PC-3 (cell line): Measurements from ENCODE around the gene FBXO44. TPM values are rescaled to one million over a fixed set of nuclear protein-coding genes. Genes with fewer than 3 reads are reported as not detected.

Source experiments
- ATAC-seq: fragments of 200-7000 bp; cut with Tn5 transposase; 2 replicates; pipeline ENCODE4 v1.9.1; 2020; ENCODE audit warnings: mild to moderate bottlenecking, moderate library complexity
- BruUV-seq: library from RNA; stranded (reverse); fragments of 400-500 nt; replicated peaks from 2 replicates; lab custom pipeline; 2021; lab: Mats Ljungman, UMichigan
- CTCF ChIA-PET: fragments of 300-600 bp; sonication (Branson Sonifier 250); formaldehyde crosslinking; loops from one replicate; lab custom pipeline; 2022; ENCODE audit warnings: antibody characterized with exemption; lab: Charles Lee
- POLR2A ChIA-PET: fragments of 300-600 bp; sonication (Branson Sonifier 250); formaldehyde crosslinking; loops from one replicate; lab custom pipeline; 2022; ENCODE audit warnings: antibody characterized with exemption; ENCODE audit not compliant: unreplicated experiment; lab: Charles Lee
- DNase-seq: peaks from one replicate; pipeline ENCODE4 v3.0.0-alpha.2; 2015
- H2AFZ ChIP-seq: fragments of 300-600 bp; sonication (generic); 2 replicates; pipeline ENCODE4 v1.6.0; 2016; ENCODE audit warnings: antibody characterized with exemption, low read length
- H3F3A ChIP-seq: fragments of 300-600 bp; sonication (generic); one replicate; pipeline ENCODE4 v1.6.0; 2017; ENCODE audit warnings: antibody characterized with exemption, low read length, control low read depth, mild to moderate bottlenecking; ENCODE audit not compliant: unreplicated experiment
- H3K27ac ChIP-seq: fragments of 300-600 bp; sonication (generic); 2 replicates; pipeline ENCODE4 v1.5.1; 2016; ENCODE audit warnings: mild to moderate bottlenecking, low read length
- H3K27me3 ChIP-seq: fragments of 300-600 bp; sonication (generic); 2 replicates; pipeline ENCODE4 v1.6.1; 2016; ENCODE audit warnings: low read length, mixed read lengths
- H3K36me3 ChIP-seq: fragments of 300-600 bp; sonication (generic); 2 replicates; pipeline ENCODE4 v1.6.1; 2016; ENCODE audit warnings: low read depth, mixed run types, low read length, mixed read lengths
- H3K4me1 ChIP-seq: fragments of 300-600 bp; sonication (generic); 2 replicates; pipeline ENCODE4 v1.5.1; 2016; ENCODE audit warnings: low read length; ENCODE audit not compliant: insufficient read depth
- H3K4me2 ChIP-seq: fragments of 300-600 bp; sonication (generic); 2 replicates; pipeline ENCODE4 v1.6.0; 2016; ENCODE audit warnings: low read length
- H3K4me3 ChIP-seq: fragments of 300-600 bp; sonication (generic); 2 replicates; pipeline ENCODE4 v1.5.1; 2016; ENCODE audit warnings: mild to moderate bottlenecking, low read length, mixed read lengths
- H3K79me2 ChIP-seq: fragments of 300-600 bp; sonication (generic); 2 replicates; pipeline ENCODE4 v1.6.1; 2017; ENCODE audit warnings: low read length, mixed read lengths
- H3K9ac ChIP-seq: fragments of 300-600 bp; sonication (generic); 2 replicates; pipeline ENCODE4 v1.6.0; 2016; ENCODE audit warnings: mild to moderate bottlenecking, low read length
- H3K9me2 ChIP-seq: fragments of 300-600 bp; sonication (generic); replicated peaks from 2 replicates; pipeline ENCODE4 v1.6.1; 2016; ENCODE audit warnings: mixed run types, low read length, mixed read lengths
- H3K9me3 ChIP-seq: fragments of 300-600 bp; sonication (generic); 2 replicates; pipeline ENCODE4 v1.6.1; 2016; ENCODE audit warnings: low read length, mixed read lengths
- H4K20me1 ChIP-seq: fragments of 300-600 bp; sonication (generic); 2 replicates; pipeline ENCODE4 v1.6.1; 2016; ENCODE audit warnings: low read length, mixed read lengths
- EZH2 ChIP-seq: fragments of 300-600 bp; sonication (generic); IDR thresholded peaks from one replicate; pipeline ENCODE4 v1.6.1; 2017; ENCODE audit warnings: antibody characterized with exemption, mild to moderate bottlenecking, low read length; ENCODE audit not compliant: unreplicated experiment
- EZH2phosphoT487 ChIP-seq: fragments of 300-600 bp; sonication (generic); IDR thresholded peaks from 2 replicates; pipeline ENCODE4 v1.6.1; 2018; ENCODE audit warnings: mild to moderate bottlenecking, antibody characterized with exemption, low read length, borderline replicate concordance
- intact Hi-C: fragments of 100-400 bp; cut with micrococcal nuclease; formaldehyde crosslinking; loops from 2 replicates; pipeline ENCODE4 v1.9.0; 2023
- total RNA-seq: library from RNA; depleted of rRNA; stranded (reverse); fragments of >200 nt; gene quantifications from 2 replicates; pipeline ENCODE4 v1.2.3, GENCODE V29; 2014
- TF ChIP-seq, protein P1 (sequence below): fragments of 300-600 bp; sonication (generic); conservative IDR thresholded peaks from 2 replicates; pipeline ENCODE4 v1.5.1; 2017; ENCODE audit warnings: antibody characterized with exemption, low read depth, mild to moderate bottlenecking, low read length

The FBXO44 gene
- total RNA-seq, 1 experiment from 2014 or later, result 23.5 TPM

DNA sequence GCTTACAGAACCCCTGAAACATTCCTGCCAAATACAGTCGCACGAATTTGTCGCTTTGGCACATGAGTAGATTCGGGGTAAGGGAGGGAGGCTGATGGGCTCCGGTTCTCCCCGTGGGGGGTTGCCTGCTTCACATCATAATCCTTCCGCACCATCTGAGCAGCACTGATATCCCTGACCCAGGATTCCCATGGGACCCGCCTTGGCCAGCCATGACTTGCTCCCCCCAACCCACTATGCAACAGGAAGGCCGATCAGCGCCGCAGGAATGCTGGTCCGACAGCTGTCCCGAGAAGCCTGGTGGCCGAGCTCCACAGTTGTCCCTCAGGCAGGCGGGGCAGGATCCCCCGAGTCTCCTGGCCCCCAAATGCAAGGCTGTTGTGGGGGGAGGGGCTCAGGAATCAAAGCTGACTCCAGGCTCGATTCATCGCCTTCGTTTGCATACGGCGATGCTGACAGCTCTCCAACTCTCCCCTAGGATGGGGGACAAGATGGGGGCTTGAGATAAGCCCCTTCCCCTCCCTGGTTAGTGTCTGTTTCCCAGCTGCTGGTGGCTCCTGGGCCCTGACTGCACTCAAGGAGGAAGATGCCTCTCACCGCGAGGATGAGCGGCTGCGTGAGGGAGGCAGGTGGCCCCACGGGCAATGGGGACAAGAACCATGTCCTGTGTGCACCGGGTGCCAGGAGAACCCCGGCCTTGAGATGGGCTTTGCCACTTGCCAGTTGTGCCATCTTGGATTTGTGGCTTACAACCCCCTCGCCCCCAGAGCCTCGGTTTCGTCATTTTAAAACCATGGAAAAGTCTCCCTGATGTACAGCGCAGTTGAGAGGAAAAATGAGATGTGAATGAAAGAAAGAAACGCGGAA, 46.2 kb downstream of the FBXO44 start:
- no peaks in the 10 kb centered on the region for H3F3A ChIP-seq
- no TSS peak for BruUV-seq
- H3K9me3 ChIP-seq, result no peaks in the 10 kb centered on the region
- H3K79me2 ChIP-seq, result no peaks in the 10 kb centered on the region
- intact Hi-C loops, result no loop called here
- no peaks in the 10 kb centered on the region for H3K9me2 ChIP-seq
- H4K20me1 ChIP-seq, result no peaks in the 10 kb centered on the region
- ChIA-PET CTCF (no interaction called here), POLR2A (no interaction called here)
- H3K4me3 ChIP-seq, result no peak overlapping the region
- no peak overlapping the region for H3K4me2 ChIP-seq
- DNase-seq (no peak), ATAC-seq (no peak)
- no peak overlapping the region for H3K27ac ChIP-seq
- H3K36me3 ChIP-seq, result no peaks in the 10 kb centered on the region
- no peak overlapping the region for H2AFZ ChIP-seq
- peaks cover 7% of the 10 kb centered on the region; the same call in 1 of the 2 replicates for H3K27me3 ChIP-seq
- TF ChIP-seq EZH2phosphoT487 (no peak), EZH2 (no peak)
- TF ChIP-seq, protein P1, sequence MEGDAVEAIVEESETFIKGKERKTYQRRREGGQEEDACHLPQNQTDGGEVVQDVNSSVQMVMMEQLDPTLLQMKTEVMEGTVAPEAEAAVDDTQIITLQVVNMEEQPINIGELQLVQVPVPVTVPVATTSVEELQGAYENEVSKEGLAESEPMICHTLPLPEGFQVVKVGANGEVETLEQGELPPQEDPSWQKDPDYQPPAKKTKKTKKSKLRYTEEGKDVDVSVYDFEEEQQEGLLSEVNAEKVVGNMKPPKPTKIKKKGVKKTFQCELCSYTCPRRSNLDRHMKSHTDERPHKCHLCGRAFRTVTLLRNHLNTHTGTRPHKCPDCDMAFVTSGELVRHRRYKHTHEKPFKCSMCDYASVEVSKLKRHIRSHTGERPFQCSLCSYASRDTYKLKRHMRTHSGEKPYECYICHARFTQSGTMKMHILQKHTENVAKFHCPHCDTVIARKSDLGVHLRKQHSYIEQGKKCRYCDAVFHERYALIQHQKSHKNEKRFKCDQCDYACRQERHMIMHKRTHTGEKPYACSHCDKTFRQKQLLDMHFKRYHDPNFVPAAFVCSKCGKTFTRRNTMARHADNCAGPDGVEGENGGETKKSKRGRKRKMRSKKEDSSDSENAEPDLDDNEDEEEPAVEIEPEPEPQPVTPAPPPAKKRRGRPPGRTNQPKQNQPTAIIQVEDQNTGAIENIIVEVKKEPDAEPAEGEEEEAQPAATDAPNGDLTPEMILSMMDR, result no peak
- H3K9ac ChIP-seq, result no peak overlapping the region
- no peaks in the 10 kb centered on the region for H3K4me1 ChIP-seq

- no peak for ATAC-seq
- intact Hi-C loops, result no loop called here
- H3K9me3 ChIP-seq, result no peaks in the 10 kb centered on the region
- H3K36me3 ChIP-seq, result no peaks in the 10 kb centered on the region
- H3K4me1 ChIP-seq, result no peaks in the 10 kb centered on the region
- no peak overlapping the region for H3K4me3 ChIP-seq
- H3K27ac ChIP-seq, result no peak overlapping the region
- H2AFZ ChIP-seq, result no peak overlapping the region
- no peaks in the 10 kb centered on the region for H3F3A ChIP-seq
- no peaks in the 10 kb centered on the region for H3K9me2 ChIP-seq
- no TSS peak for BruUV-seq
- H3K4me2 ChIP-seq, result no peak overlapping the region
- peaks cover 7% of the 10 kb centered on the region; the same call in 1 of the 2 replicates for H3K27me3 ChIP-seq
- H3K79me2 ChIP-seq, result no peaks in the 10 kb centered on the region
- ChIA-PET POLR2A (no interaction called here), CTCF (no interaction called here)
- H3K9ac ChIP-seq, result no peak overlapping the region
- no peak for TF ChIP-seq EZH2phosphoT487
- no peaks in the 10 kb centered on the region for H4K20me1 ChIP-seq
- no peak for DNase-seq
Measured at GRCh38 chr1:11701551-11701961, 46.9 kb downstream of the FBXO44 start.

DNA sequence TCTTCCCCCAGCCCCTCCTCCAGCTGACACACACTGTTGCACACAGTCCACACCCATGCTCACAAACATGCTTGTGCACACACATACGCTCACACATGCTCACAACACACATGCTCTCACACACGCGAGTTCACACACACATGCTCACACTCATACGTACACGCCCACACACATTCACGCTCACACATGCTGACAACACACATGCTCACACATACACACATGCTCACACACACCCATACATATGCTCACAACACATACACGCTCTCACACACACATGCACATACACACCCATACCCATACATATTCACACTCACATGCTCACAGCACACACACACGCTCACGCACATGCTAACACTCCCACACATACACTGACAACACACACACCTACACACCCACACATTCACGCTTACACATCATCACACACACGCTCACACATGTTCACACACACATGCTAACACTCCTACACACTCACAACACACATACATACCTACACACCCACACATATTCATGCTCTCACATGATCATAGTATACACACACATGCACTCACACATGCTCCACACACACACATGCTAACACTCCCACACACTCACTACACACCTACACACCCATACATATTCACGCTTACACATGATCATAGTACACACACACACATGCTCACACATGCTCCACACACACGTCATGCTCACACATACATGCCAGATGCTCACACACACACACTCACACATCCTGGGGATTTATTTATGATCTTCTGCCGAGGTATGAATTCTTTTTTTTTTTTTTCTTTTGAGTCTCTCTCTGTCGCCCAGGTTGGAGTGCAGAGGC, 47.5 kb downstream of the FBXO44 start:
- H3K4me1 ChIP-seq, result no peaks in the 10 kb centered on the region
- no peaks in the 10 kb centered on the region for H3K9me2 ChIP-seq
- ATAC-seq (no peak), DNase-seq (no peak)
- ChIA-PET POLR2A (no interaction called here), CTCF (no interaction called here)
- no peak overlapping the region for H3K27ac ChIP-seq
- H3F3A ChIP-seq, result no peaks in the 10 kb centered on the region
- H3K9me3 ChIP-seq, result no peaks in the 10 kb centered on the region
- peaks cover 7% of the 10 kb centered on the region; the same call in 1 of the 2 replicates for H3K27me3 ChIP-seq
- no peak overlapping the region for H3K4me3 ChIP-seq
- no TSS peak for BruUV-seq
- H3K36me3 ChIP-seq, result no peaks in the 10 kb centered on the region
- no peak overlapping the region for H3K4me2 ChIP-seq
- no peak for TF ChIP-seq EZH2
- TF ChIP-seq EZH2phosphoT487, result no peak
- TF ChIP-seq, protein P1, result no peak
- H3K9ac ChIP-seq, result no peak overlapping the region
- H4K20me1 ChIP-seq, result no peaks in the 10 kb centered on the region
- H3K79me2 ChIP-seq, result no peaks in the 10 kb centered on the region
- intact Hi-C loops, result no loop called here
- H2AFZ ChIP-seq, result no peak overlapping the region
